Neuronal stem cell (in vitro differentiated cells): ENCODE results near the gene GABBR2.
A peak's percentile ranks its signal among the peaks of the same experiment; 100 is the strongest.

Experiments used
- DNase-seq: peaks from one replicate; pipeline ENCODE4 v3.0.0-alpha.2; 2013; ENCODE audit warnings: low spot score
- H2AFZ ChIP-seq: one replicate; pipeline ENCODE4 v1.6.1; 2013; ENCODE audit warnings: mild to moderate bottlenecking, low read length, inconsistent platforms
- H2AK5ac ChIP-seq: 2 replicates; pipeline ENCODE4 v1.6.1; 2013; ENCODE audit warnings: low read depth, mild to moderate bottlenecking, inconsistent platforms, low read length, moderate library complexity, mixed read lengths
- H2BK120ac ChIP-seq: 2 replicates; pipeline ENCODE4 v1.6.1; 2013; ENCODE audit warnings: low read depth, mild to moderate bottlenecking, inconsistent platforms, low read length, moderate library complexity, mixed read lengths
- H2BK12ac ChIP-seq: one replicate; pipeline ENCODE4 v1.6.1; 2013; ENCODE audit warnings: low read length, inconsistent platforms
- H2BK15ac ChIP-seq: 2 replicates; pipeline ENCODE4 v1.6.1; 2013; ENCODE audit warnings: mild to moderate bottlenecking, low read length, inconsistent platforms, mixed read lengths
- H2BK5ac ChIP-seq: one replicate; pipeline ENCODE4 v1.6.1; 2013; ENCODE audit warnings: inconsistent platforms, mild to moderate bottlenecking, low read length, moderate library complexity
- H3K14ac ChIP-seq: one replicate; pipeline ENCODE4 v1.6.1; 2013; ENCODE audit warnings: low read length, inconsistent platforms
- H3K18ac ChIP-seq: 2 replicates; pipeline ENCODE4 v1.6.1; 2013; ENCODE audit warnings: low read length, inconsistent platforms
- H3K23ac ChIP-seq: 2 replicates; pipeline ENCODE4 v1.6.1; 2013; ENCODE audit warnings: low read depth, mild to moderate bottlenecking, mixed read lengths, low read length, inconsistent platforms; ENCODE audit not compliant: poor library complexity
- H3K27ac ChIP-seq: replicated peaks from 3 replicates; pipeline ENCODE4 v1.5.1; 2013; ENCODE audit warnings: low read length, inconsistent platforms
- H3K27me3 ChIP-seq, 3 experiments: 2 replicates each; pipeline ENCODE4 v1.6.1; 2013; ENCODE audit warnings: low read length in 3 of 3, mild to moderate bottlenecking in 2 of 3, inconsistent platforms in 1 of 3, low read depth in 1 of 3, mixed read lengths in 1 of 3, moderate library complexity in 1 of 3; ENCODE audit not compliant: control insufficient read depth in 3 of 3, insufficient read depth in 3 of 3
- H3K36me3 ChIP-seq, 2 donors: replicated peaks in 1 of 2; 2 replicates each; pipeline ENCODE4 v1.6.1; 2013; ENCODE audit warnings: low read length in 2 of 2; ENCODE audit not compliant: control insufficient read depth in 2 of 2, insufficient read depth in 2 of 2
- H3K4ac ChIP-seq: 2 replicates; pipeline ENCODE4 v1.6.1; 2013; ENCODE audit warnings: inconsistent platforms, mild to moderate bottlenecking, low read length, moderate library complexity
- H3K4me1 ChIP-seq, 2 donors: 1 replicate in 1 of 2; 2 replicates in 1 of 2; pipeline ENCODE4 v1.6.1; 2013; ENCODE audit warnings: low read length in 2 of 2, low read depth in 1 of 2; ENCODE audit not compliant: control insufficient read depth in 2 of 2, insufficient read depth in 1 of 2
- H3K4me2 ChIP-seq: one replicate; pipeline ENCODE4 v1.6.1; 2013; ENCODE audit warnings: mild to moderate bottlenecking, low read length, inconsistent platforms; ENCODE audit not compliant: insufficient read depth, poor library complexity, severe bottlenecking
- H3K4me3 ChIP-seq, 2 donors: 2 replicates each; pipeline ENCODE4 v1.5.1; 2013; ENCODE audit warnings: low read length in 2 of 2, mild to moderate bottlenecking in 2 of 2, inconsistent platforms in 1 of 2, moderate library complexity in 1 of 2
- H3K79me1 ChIP-seq: one replicate; pipeline ENCODE4 v1.6.1; 2013; ENCODE audit warnings: low read depth, mild to moderate bottlenecking, inconsistent platforms, low read length, moderate library complexity
- H3K9ac ChIP-seq: one replicate; pipeline ENCODE4 v1.6.1; 2013; ENCODE audit warnings: mild to moderate bottlenecking, low read depth, low read length, inconsistent platforms; ENCODE audit not compliant: poor library complexity
- H3K9me3 ChIP-seq, 2 donors: replicated peaks in 1 of 2; 2 replicates each; pipeline versions ENCODE3 to v1.6.1; 2013; ENCODE audit warnings: low read length in 2 of 2, mild to moderate bottlenecking in 2 of 2, inconsistent platforms in 1 of 2, low read depth in 1 of 2, mixed read lengths in 1 of 2, moderate library complexity in 1 of 2; ENCODE audit not compliant: control insufficient read depth in 2 of 2, insufficient read depth in 1 of 2
- H4K8ac ChIP-seq: one replicate; pipeline ENCODE4 v1.6.1; 2013; ENCODE audit warnings: low read depth, mild to moderate bottlenecking, inconsistent platforms, low read length, moderate library complexity
- H4K91ac ChIP-seq: one replicate; pipeline ENCODE4 v1.6.1; 2013; ENCODE audit warnings: low read length, low read depth, mild to moderate bottlenecking, inconsistent platforms; ENCODE audit not compliant: poor library complexity
- WGBS, 2 donors: extraction: QIAGEN DNeasy Blood & Tissue Kit; methylation state at CpG; one replicate each; pipeline ENCODE4 v1.1.7; 2013; ENCODE audit warnings: missing lambda C conversion rate in 2 of 2, mixed read lengths in 1 of 2; ENCODE audit not compliant: insufficient read length in 2 of 2, insufficient replicate concordance in 1 of 2; ENCODE audit errors: extremely low coverage in 2 of 2; 5-methylcytosine and 5-hydroxymethylcytosine counted together

Gene GABBR2

GRCh38 chr9:98736226-98736625, 27.5 kb upstream of the GABBR2 start:
- no peak overlapping the region for H2BK120ac ChIP-seq
- H3K27me3 ChIP-seq = no peaks in the 10 kb centered on the region
- H3K4me1 ChIP-seq = no peaks in the 10 kb centered on the region
- no peak overlapping the region for H3K23ac ChIP-seq
- H3K18ac ChIP-seq = no peak overlapping the region
- no peak overlapping the region for H2BK15ac ChIP-seq
- no peak overlapping the region for H2AK5ac ChIP-seq
- no peak overlapping the region for H3K27ac ChIP-seq
- no peak overlapping the region for H2BK12ac ChIP-seq
- H3K9ac ChIP-seq = no peak overlapping the region
- no peak overlapping the region for H3K4me3 ChIP-seq
- H3K14ac ChIP-seq = no peak overlapping the region
- no peak for DNase-seq
- H3K9me3 ChIP-seq = peaks cover 0 to 5% of the 10 kb centered on the region in 2 donors
- no peak overlapping the region for H4K8ac ChIP-seq
- no peaks in the 10 kb centered on the region for H3K79me1 ChIP-seq
- H2AFZ ChIP-seq = no peak overlapping the region
- no peak overlapping the region for H3K4ac ChIP-seq
- no peak overlapping the region for H3K4me2 ChIP-seq
- no peak overlapping the region for H2BK5ac ChIP-seq
- no peak overlapping the region for H4K91ac ChIP-seq
- H3K36me3 ChIP-seq = peaks cover 7 to 35% of the 10 kb centered on the region in 2 donors
- no CpG with 5 or more reads among the region's 12 CpGs for WGBS, 2 donors

GRCh38 chr9:98732801-98733200, 24.1 kb upstream of the GABBR2 start:
- Histone ChIP-seq H2BK120ac (no peak overlapping the region), H3K79me1 (no peaks in the 10 kb centered on the region), H3K36me3 (peaks cover 7 to 32% of the 10 kb centered on the region in 2 donors), H3K9ac (peak overlapping the region; percentile 9), H2BK5ac (no peak overlapping the region), H3K23ac (no peak overlapping the region), H3K14ac (no peak overlapping the region), H2AFZ (no peak overlapping the region), H2BK15ac (no peak overlapping the region), H3K9me3 (no peaks in the 10 kb centered on the region), H3K4ac (no peak overlapping the region), H4K91ac (no peak overlapping the region), H3K4me2 (no peak overlapping the region), H3K4me1 (no peaks in the 10 kb centered on the region), H3K4me3 (no peak overlapping the region), H2BK12ac (no peak overlapping the region), H3K27ac (no peak overlapping the region), H3K18ac (peak overlapping the region; percentile 11), H2AK5ac (no peak overlapping the region), H4K8ac (no peak overlapping the region), H3K27me3 (no peaks in the 10 kb centered on the region)
- WGBS, 2 donors = no CpG with 5 or more reads among the region's 9 CpGs
- no peak for DNase-seq

- H2AK5ac ChIP-seq = no peak overlapping the region
- H3K4me1 ChIP-seq = no peaks in the 10 kb centered on the region
- no peak overlapping the region for H4K91ac ChIP-seq
- H2AFZ ChIP-seq = no peak overlapping the region
- H3K36me3 ChIP-seq = peaks cover 7 to 32% of the 10 kb centered on the region in 2 donors
- H2BK15ac ChIP-seq = no peak overlapping the region
- no peak for DNase-seq
- no peak overlapping the region for H2BK120ac ChIP-seq
- no peaks in the 10 kb centered on the region for H3K79me1 ChIP-seq
- H3K27ac ChIP-seq = no peak overlapping the region
- H3K9ac ChIP-seq = no peak overlapping the region
- H3K4ac ChIP-seq = no peak overlapping the region
- no peak overlapping the region for H2BK12ac ChIP-seq
- WGBS, 2 donors = no CpG with 5 or more reads among the region's 10 CpGs
- no peak overlapping the region for H3K18ac ChIP-seq
- H4K8ac ChIP-seq = no peak overlapping the region
- H3K4me2 ChIP-seq = no peak overlapping the region
- H3K9me3 ChIP-seq = no peaks in the 10 kb centered on the region
- H2BK5ac ChIP-seq = no peak overlapping the region
- H3K4me3 ChIP-seq = no peak overlapping the region
- no peak overlapping the region for H3K23ac ChIP-seq
- H3K14ac ChIP-seq = no peak overlapping the region
- no peaks in the 10 kb centered on the region for H3K27me3 ChIP-seq
These were observed 23.4 kb upstream of the GABBR2 start for GRCh38 chr9:98732091-98732490.

- H2BK5ac ChIP-seq = no peak overlapping the region
- WGBS, 2 donors = no CpG with 5 or more reads among the region's 5 CpGs
- no peak overlapping the region for H4K8ac ChIP-seq
- no peak overlapping the region for H3K18ac ChIP-seq
- no peak overlapping the region for H2BK12ac ChIP-seq
- H3K4me3 ChIP-seq = no peak overlapping the region
- no peak overlapping the region for H4K91ac ChIP-seq
- H3K4me2 ChIP-seq = no peak overlapping the region
- DNase-seq = no peak
- H3K79me1 ChIP-seq = no peaks in the 10 kb centered on the region
- no peak overlapping the region for H3K14ac ChIP-seq
- no peak overlapping the region for H2AK5ac ChIP-seq
- no peak overlapping the region for H3K23ac ChIP-seq
- H2AFZ ChIP-seq = no peak overlapping the region
- no peak overlapping the region for H3K27ac ChIP-seq
- H3K9me3 ChIP-seq = no peaks in the 10 kb centered on the region
- no peak overlapping the region for H2BK120ac ChIP-seq
- H3K9ac ChIP-seq = no peak overlapping the region
- peaks cover 2 to 23% of the 10 kb centered on the region in 2 donors for H3K36me3 ChIP-seq
- no peaks in the 10 kb centered on the region for H3K4me1 ChIP-seq
- H3K4ac ChIP-seq = no peak overlapping the region
- no peaks in the 10 kb centered on the region for H3K27me3 ChIP-seq
- H2BK15ac ChIP-seq = no peak overlapping the region
These were observed 22.1 kb upstream of the GABBR2 start for GRCh38 chr9:98730871-98731270.
